ENCODE data around the gene IER2. TPM values are rescaled to one million over a fixed set of nuclear protein-coding genes. Genes with fewer than 3 reads are reported as not detected.

IER2 gene
- total and polyA plus RNA-seq, 2 of the 8 experiments (the other 6 are each of a cell fraction or from before 2014, with no cell fraction given) = 84.5 to 138 TPM

DNA sequence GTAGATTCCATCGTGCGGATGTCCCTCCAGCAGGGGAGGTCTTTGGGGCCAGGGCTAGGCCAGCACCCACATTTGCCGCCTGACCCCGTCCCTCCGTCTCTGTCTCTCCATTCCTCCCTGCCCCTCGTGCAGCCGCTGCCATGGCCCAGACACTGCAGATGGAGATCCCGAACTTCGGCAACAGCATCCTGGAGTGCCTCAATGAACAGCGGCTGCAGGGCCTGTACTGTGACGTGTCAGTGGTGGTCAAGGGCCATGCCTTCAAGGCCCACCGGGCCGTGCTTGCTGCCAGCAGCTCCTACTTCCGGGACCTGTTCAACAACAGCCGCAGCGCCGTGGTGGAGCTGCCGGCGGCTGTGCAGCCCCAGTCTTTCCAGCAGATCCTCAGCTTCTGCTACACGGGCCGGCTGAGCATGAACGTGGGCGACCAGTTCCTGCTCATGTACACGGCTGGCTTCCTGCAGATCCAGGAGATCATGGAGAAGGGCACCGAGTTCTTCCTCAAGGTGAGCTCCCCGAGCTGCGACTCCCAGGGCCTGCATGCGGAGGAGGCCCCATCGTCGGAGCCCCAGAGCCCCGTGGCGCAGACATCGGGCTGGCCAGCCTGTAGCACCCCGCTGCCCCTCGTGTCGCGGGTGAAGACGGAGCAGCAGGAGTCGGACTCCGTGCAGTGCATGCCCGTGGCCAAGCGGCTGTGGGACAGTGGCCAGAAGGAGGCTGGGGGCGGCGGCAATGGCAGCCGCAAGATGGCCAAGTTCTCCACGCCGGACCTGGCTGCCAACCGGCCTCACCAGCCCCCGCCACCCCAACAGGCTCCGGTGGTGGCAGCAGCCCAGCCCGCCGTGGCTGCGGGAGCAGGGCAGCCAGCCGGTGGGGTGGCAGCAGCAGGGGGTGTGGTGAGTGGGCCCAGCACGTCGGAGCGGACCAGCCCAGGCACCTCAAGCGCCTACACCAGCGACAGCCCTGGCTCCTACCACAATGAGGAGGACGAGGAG, 14.8 kb upstream of the IER2 start (continued):
- TF ChIP-seq, protein P1, sequence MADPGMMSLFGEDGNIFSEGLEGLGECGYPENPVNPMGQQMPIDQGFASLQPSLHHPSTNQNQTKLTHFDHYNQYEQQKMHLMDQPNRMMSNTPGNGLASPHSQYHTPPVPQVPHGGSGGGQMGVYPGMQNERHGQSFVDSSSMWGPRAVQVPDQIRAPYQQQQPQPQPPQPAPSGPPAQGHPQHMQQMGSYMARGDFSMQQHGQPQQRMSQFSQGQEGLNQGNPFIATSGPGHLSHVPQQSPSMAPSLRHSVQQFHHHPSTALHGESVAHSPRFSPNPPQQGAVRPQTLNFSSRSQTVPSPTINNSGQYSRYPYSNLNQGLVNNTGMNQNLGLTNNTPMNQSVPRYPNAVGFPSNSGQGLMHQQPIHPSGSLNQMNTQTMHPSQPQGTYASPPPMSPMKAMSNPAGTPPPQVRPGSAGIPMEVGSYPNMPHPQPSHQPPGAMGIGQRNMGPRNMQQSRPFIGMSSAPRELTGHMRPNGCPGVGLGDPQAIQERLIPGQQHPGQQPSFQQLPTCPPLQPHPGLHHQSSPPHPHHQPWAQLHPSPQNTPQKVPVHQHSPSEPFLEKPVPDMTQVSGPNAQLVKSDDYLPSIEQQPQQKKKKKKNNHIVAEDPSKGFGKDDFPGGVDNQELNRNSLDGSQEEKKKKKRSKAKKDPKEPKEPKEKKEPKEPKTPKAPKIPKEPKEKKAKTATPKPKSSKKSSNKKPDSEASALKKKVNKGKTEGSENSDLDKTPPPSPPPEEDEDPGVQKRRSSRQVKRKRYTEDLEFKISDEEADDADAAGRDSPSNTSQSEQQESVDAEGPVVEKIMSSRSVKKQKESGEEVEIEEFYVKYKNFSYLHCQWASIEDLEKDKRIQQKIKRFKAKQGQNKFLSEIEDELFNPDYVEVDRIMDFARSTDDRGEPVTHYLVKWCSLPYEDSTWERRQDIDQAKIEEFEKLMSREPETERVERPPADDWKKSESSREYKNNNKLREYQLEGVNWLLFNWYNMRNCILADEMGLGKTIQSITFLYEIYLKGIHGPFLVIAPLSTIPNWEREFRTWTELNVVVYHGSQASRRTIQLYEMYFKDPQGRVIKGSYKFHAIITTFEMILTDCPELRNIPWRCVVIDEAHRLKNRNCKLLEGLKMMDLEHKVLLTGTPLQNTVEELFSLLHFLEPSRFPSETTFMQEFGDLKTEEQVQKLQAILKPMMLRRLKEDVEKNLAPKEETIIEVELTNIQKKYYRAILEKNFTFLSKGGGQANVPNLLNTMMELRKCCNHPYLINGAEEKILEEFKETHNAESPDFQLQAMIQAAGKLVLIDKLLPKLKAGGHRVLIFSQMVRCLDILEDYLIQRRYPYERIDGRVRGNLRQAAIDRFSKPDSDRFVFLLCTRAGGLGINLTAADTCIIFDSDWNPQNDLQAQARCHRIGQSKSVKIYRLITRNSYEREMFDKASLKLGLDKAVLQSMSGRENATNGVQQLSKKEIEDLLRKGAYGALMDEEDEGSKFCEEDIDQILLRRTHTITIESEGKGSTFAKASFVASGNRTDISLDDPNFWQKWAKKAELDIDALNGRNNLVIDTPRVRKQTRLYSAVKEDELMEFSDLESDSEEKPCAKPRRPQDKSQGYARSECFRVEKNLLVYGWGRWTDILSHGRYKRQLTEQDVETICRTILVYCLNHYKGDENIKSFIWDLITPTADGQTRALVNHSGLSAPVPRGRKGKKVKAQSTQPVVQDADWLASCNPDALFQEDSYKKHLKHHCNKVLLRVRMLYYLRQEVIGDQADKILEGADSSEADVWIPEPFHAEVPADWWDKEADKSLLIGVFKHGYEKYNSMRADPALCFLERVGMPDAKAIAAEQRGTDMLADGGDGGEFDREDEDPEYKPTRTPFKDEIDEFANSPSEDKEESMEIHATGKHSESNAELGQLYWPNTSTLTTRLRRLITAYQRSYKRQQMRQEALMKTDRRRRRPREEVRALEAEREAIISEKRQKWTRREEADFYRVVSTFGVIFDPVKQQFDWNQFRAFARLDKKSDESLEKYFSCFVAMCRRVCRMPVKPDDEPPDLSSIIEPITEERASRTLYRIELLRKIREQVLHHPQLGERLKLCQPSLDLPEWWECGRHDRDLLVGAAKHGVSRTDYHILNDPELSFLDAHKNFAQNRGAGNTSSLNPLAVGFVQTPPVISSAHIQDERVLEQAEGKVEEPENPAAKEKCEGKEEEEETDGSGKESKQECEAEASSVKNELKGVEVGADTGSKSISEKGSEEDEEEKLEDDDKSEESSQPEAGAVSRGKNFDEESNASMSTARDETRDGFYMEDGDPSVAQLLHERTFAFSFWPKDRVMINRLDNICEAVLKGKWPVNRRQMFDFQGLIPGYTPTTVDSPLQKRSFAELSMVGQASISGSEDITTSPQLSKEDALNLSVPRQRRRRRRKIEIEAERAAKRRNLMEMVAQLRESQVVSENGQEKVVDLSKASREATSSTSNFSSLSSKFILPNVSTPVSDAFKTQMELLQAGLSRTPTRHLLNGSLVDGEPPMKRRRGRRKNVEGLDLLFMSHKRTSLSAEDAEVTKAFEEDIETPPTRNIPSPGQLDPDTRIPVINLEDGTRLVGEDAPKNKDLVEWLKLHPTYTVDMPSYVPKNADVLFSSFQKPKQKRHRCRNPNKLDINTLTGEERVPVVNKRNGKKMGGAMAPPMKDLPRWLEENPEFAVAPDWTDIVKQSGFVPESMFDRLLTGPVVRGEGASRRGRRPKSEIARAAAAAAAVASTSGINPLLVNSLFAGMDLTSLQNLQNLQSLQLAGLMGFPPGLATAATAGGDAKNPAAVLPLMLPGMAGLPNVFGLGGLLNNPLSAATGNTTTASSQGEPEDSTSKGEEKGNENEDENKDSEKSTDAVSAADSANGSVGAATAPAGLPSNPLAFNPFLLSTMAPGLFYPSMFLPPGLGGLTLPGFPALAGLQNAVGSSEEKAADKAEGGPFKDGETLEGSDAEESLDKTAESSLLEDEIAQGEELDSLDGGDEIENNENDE (IDR thresholded peaks at IDR 0.05; ENCODE audit: insufficient replicate concordance, low read length) = no peak
- TF ChIP-seq, protein P2, sequence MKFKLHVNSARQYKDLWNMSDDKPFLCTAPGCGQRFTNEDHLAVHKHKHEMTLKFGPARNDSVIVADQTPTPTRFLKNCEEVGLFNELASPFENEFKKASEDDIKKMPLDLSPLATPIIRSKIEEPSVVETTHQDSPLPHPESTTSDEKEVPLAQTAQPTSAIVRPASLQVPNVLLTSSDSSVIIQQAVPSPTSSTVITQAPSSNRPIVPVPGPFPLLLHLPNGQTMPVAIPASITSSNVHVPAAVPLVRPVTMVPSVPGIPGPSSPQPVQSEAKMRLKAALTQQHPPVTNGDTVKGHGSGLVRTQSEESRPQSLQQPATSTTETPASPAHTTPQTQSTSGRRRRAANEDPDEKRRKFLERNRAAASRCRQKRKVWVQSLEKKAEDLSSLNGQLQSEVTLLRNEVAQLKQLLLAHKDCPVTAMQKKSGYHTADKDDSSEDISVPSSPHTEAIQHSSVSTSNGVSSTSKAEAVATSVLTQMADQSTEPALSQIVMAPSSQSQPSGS (IDR thresholded peaks at IDR 0.05; ENCODE audit: low read length) = no peak

Measured in H1 (cell line).